ENCODE data around the gene ACSM3. TPM values are rescaled to one million over a fixed set of nuclear protein-coding genes. Genes with fewer than 3 reads are reported as not detected.

Gene ACSM3
- total and polyA plus RNA-seq, 4 donors, result 29.2 to 71.8 (median 50.3) TPM

- TF ChIP-seq SP1 (IDR thresholded peaks at IDR 0.05), result no peak
- no peak for TF ChIP-seq HNF4A (conservative IDR thresholded peaks at IDR 0.05)
- no peak for TF ChIP-seq CTCF (IDR thresholded peaks at IDR 0.05; ENCODE audit: low read depth, low read length, missing input control)
- TF ChIP-seq EGR1 (IDR thresholded peaks at IDR 0.05; ENCODE audit: low read depth in 2 of 2), result no peak
- no peak for TF ChIP-seq RXRA (IDR thresholded peaks at IDR 0.05)
- TF ChIP-seq ATF3 (IDR thresholded peaks at IDR 0.05), result no peak
- TF ChIP-seq YY1 (IDR thresholded peaks at IDR 0.05), result no peak
- TF ChIP-seq RAD21 (IDR thresholded peaks at IDR 0.05), result no peak
- no peak for TF ChIP-seq ZBTB33 (IDR thresholded peaks at IDR 0.05)
- TF ChIP-seq REST (IDR thresholded peaks at IDR 0.05), result no peak
- no peak for TF ChIP-seq FOXA1 (IDR thresholded peaks at IDR 0.05)
- no peak for TF ChIP-seq HNF4G (IDR thresholded peaks at IDR 0.05)
- TF ChIP-seq JUND (IDR thresholded peaks at IDR 0.05), result no peak
- Histone ChIP-seq H3K4me1 (ENCODE audit: control insufficient read depth in 4 of 4, insufficient read depth in 4 of 4, low read length in 3 of 4) (no peaks in the 10 kb centered on the region), H3K36me3 (ENCODE audit: control insufficient read depth in 4 of 4, insufficient read depth in 3 of 4, low read depth in 1 of 4, low read length in 3 of 4) (peaks cover 0 to 48% (median 33%) of the 10 kb centered on the region in 4 donors), H3K27me3 (ENCODE audit: control insufficient read depth in 4 of 4, insufficient read depth in 4 of 4, low read length in 3 of 4) (no peaks in the 10 kb centered on the region), H3K9me3 (ENCODE audit: control insufficient read depth in 4 of 4, low read length in 3 of 4) (no peaks in the 10 kb centered on the region), H3K9ac (ENCODE audit: low read depth in 1 of 2, low read length in 2 of 2) (no peak overlapping the region), H3K27ac (ENCODE audit: low read depth in 1 of 2, low read length in 2 of 2) (no peak overlapping the region), H3K4me3 (ENCODE audit: low read depth in 1 of 3, low read length in 3 of 3) (no peak overlapping the region)
- WGBS, result 93% methylated on average over 5 of the region's 5 CpGs
- no peak for DNase-seq (ENCODE audit: low spot score)
These were observed 28.3 kb downstream of the ACSM3 start for GRCh38 chr16:20791923-20792612.

- WGBS, result 48% methylated on average over 2 of the region's 2 CpGs
- Histone ChIP-seq H3K27ac (ENCODE audit: low read depth in 1 of 2, low read length in 2 of 2) (no peak overlapping the region), H3K4me1 (ENCODE audit: control insufficient read depth in 4 of 4, insufficient read depth in 4 of 4, low read length in 3 of 4) (peaks cover 2 to 3% (median 3%) of the 10 kb centered on the region in 4 donors), H3K9me3 (ENCODE audit: control insufficient read depth in 4 of 4, low read length in 3 of 4) (no peaks in the 10 kb centered on the region), H3K27me3 (ENCODE audit: control insufficient read depth in 4 of 4, insufficient read depth in 4 of 4, low read length in 3 of 4) (no peaks in the 10 kb centered on the region), H3K9ac (ENCODE audit: low read depth in 1 of 2, low read length in 2 of 2) (no peak overlapping the region), H3K36me3 (ENCODE audit: control insufficient read depth in 4 of 4, insufficient read depth in 3 of 4, low read depth in 1 of 4, low read length in 3 of 4) (peaks cover 0 to 43% (median 37%) of the 10 kb centered on the region in 4 donors), H3K4me3 (ENCODE audit: low read depth in 1 of 3, low read length in 3 of 3) (no peak overlapping the region)
- no peak for DNase-seq (ENCODE audit: low spot score)
- TF ChIP-seq FOXA2 (IDR thresholded peaks at IDR 0.05), result no peak
- TF ChIP-seq RAD21 (IDR thresholded peaks at IDR 0.05), result no peak
- TF ChIP-seq HNF4G (IDR thresholded peaks at IDR 0.05), result no peak
- TF ChIP-seq FOXA1 (IDR thresholded peaks at IDR 0.05), result no peak
- no peak for TF ChIP-seq SP1 (IDR thresholded peaks at IDR 0.05)
- no peak for TF ChIP-seq REST (IDR thresholded peaks at IDR 0.05)
- TF ChIP-seq YY1 (IDR thresholded peaks at IDR 0.05), result no peak
- no peak for TF ChIP-seq NR2F2 (IDR thresholded peaks at IDR 0.05)
- no peak for TF ChIP-seq ATF3 (IDR thresholded peaks at IDR 0.05)
- no peak for TF ChIP-seq GABPA (IDR thresholded peaks at IDR 0.05 in 1 of 2, conservative IDR thresholded peaks at IDR 0.05 in 1 of 2)
- TF ChIP-seq RXRA (IDR thresholded peaks at IDR 0.05), result no peak
- no peak for TF ChIP-seq TAF1 (conservative IDR thresholded peaks at IDR 0.05)
- TF ChIP-seq JUND (IDR thresholded peaks at IDR 0.05), result no peak
- no peak for TF ChIP-seq EGR1 (IDR thresholded peaks at IDR 0.05; ENCODE audit: low read depth in 2 of 2)
These were observed 34.5 kb downstream of the ACSM3 start for GRCh38 chr16:20798364-20798763.
